Measurements from ENCODE around the gene SERPINB8. TPM values are rescaled to one million over a fixed set of nuclear protein-coding genes. Genes with fewer than 3 reads are reported as not detected.

Gene SERPINB8
- total RNA-seq, 1 donor from 2014 or later: 4.0 TPM

DNA sequence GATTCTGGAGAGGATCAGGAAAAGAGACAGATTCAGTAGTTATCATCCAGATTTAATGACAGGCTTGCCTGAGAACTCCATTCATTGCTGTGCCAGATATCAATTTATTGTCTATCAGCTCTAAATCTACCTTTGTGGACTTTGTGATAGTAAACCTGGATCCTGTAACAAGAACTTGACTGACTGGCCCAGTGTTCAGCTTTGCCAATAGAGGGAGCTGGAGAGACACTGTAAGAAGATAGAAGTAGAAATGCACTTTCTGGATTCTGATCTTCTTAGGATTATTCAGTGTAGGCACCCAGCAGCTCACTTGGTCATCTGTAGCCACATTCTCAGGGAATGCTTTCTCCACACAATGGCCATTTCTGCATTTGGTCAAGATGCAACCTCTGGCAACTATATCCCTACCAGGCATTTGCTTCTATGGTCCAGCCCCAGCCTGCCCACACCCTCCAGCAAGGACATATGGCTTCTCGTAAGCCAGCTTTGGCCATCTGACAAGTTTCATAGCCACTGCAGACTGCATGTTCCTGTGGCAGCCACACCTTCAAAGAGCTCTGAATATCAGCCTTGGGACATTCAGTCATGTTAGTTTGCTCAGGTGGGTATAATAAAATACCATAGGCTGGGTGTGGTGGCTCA is 6.1 kb upstream of the SERPINB8 start:
- ATAC-seq: peak; percentile 91
- DNase-seq (ENCODE audit: low spot score): peak; percentile 64

DNA sequence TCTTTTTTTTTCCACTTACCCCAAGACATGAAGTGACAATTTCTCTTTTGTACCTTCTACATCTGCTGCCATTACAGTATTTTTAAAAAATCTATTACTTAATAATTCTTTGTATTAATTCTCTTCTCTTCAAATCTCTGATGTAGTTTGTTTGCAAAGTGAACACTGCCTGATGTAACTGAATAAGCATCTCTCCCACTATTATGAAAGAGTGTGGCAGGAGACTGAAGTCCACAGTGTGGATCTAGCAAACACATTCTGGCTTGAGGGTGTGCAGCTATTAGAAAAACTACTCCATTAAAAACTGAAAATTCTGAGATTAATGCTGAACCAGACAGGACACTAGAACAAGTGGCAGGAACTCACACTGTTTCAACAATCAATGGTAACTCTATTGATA is 5.0 kb upstream of the SERPINB8 start:
- ATAC-seq (peak; percentile 75), DNase-seq (ENCODE audit: low spot score) (no peak)

DNA sequence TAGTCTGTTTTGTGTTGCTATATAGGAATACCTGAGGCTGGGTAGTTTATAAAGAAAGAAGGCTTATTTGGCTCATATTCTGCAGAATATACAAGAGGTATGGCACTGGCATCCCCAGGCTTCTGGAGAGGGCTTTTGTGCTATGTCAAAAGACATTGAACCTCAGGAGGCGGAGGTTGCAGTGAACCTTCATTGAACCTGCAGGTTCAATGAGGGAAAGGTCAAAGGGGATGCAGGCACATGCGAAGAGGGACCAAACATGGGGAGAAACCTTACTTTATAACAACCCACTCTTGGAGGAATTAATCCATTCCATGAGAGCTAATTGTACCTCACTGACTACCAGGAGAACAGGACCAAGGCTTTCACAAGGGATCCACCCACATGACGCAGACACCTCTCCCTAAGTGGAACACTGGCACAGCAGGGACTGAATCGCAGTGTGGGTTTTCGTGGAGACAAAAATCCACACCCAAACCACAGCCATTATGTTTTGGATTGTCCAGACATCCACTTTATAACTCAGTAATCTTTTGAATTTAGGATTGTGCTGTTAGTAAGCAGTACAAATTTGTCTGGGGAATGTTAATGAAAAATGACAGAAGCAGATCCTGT is 4.1 kb upstream of the SERPINB8 start:
- no peak for DNase-seq (ENCODE audit: low spot score)
- ATAC-seq: no peak

DNA sequence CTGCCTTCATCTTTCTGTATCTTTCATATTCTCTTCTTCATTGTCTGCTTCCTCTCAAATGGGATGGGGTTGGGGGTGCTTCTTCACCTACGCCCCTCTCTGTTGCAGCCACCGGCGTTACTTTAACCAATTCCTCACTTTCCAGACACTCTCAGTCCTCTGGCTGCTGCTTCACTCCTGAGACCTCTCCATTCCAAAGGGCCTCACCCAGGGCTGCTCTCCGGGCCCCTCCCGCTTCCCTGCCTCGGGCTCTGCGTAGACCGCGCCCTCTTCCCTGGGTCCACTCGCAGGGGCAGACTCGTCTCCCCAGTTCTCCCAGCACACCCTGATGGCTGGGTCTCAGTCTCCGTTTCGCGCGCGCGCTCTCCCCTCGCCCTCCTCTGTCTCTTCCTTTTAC is 926 bp downstream of the SERPINB8 start:
- ATAC-seq: peak; percentile 7
- DNase-seq (ENCODE audit: low spot score): no peak

DNA sequence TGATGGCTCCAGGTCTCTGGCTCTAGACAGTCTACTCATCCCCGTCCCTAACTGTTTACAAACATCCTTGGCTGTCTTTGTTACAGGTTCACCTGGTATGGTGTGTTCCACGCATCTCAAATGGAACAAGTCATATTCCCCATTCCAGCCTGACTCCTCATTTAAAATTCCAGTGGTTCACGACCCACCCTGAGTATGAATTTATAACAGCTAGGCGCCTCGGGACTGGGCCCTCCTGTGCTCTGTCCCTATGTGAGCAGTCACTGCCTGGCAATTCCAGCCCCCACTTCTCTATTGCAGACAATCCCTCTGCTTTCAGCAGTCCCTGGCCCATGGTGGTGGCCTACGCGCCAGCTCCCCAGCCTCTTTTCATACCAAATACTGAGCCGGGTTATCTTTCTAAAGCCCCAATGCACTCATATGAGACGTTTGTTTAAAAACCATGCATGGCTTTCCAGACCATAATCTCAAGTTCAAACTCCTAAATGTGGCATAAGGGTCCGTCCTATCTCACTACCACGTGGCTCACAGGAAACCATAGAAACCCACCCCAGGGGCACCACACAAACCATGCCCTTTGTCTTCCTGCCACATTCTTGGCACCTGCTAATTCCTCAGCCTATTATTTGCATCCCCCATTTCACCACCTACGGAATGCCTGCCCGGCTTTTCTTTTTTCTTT is 1.6 kb downstream of the SERPINB8 start:
- DNase-seq (ENCODE audit: low spot score): no peak
- no peak for ATAC-seq

DNA sequence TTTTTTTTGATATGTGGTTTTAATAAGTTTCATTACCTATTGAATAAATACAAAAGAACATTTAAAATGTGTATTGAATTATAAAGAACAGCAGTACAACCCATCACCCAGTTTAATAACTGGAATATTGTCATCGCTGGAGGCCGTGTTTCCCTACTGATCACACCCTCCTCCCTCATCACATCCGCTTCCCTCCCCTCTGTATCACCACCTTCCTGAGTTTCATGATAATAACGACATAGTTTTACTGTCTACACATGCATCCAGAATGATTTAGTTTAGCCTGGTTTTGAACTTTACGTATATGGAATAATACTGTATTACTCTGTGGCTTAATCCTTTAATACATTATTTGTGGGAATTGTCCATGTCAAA is 2.1 kb downstream of the SERPINB8 start:
- ATAC-seq (no peak), DNase-seq (ENCODE audit: low spot score) (no peak)

DNA sequence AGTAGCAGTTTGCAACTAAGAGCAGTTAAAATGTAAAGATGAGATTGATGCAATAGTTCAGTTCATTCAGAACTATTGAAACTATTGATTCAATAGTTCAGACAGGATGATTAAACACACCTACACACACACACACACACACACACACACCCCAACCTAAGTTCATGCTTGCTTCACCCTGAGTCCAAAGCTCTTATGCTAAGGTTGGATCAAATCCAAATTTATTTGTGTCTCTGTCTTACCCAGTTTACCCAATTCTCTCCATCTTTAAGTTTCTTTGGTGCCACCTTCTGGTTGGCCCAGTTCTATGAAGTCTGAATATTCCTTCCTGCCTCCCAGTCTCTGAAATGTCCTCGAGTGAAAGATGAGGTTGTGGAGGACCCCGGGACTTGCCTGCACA is 5.1 kb downstream of the SERPINB8 start:
- peak; percentile 34 for ATAC-seq
- DNase-seq (ENCODE audit: low spot score): peak; percentile 61

DNA sequence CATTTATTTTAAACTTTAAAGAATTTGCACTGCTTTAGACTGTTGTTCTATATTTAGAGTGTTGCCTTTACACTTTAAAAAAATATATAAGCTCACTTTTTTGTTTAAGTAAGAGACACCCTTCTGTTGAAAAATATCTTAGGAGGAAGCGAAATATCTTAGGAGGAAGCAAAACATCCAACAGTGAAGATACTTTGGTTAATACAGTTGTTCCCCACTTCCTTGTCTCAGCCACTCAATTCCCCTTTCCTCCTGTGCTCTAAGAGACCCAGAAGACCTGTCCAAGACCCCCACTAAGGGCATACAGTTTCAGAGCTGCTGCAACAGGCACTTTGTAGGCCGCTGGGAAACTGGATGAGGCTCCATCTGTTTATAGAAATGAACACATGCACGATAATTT is 5.7 kb downstream of the SERPINB8 start:
- ATAC-seq (no peak), DNase-seq (ENCODE audit: low spot score) (no peak)

DNA sequence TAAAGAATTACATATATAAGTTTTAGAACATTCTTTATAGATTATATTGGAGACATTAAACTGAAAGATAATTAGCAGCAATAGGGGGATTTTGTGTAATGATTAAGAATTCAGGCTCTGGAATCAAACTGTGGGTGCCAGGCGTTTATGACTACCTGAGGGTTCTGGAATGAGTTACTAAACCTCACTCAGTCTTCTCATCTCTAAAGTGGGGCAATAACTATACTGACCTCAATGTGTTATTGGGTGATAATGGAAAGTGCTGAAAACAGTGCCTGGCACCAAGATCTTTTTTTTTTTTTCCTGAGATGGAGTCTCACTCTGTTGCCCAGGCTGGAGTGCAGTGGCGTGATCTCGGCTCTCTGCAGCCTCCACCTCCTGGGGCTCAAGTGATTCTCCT is 7.2 kb downstream of the SERPINB8 start:
- no peak for DNase-seq (ENCODE audit: low spot score)
- no peak for ATAC-seq

DNA sequence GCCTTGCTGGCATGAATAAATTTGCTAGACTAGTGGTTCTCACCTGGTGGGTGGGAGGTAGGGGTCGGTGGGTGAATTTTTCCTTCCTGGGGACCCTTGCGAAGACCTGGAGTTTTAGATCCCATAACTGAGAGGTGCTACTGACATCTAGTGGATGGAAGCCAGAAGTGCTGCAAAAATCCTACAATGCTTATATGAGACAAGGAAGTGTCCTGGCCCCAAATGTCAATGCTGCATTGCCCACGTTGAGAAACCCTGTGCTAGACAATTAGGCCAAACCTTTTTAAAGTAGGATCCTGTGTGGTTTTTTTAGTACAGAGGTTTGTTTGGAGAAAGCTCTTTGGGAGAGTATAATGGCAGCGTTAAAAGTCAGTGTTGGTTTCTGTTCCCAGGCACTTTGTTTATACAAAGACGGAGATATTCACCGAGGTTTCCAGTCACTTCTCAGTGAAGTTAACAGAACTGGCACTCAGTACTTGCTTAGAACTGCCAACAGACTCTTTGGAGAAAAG is 9.6 kb downstream of the SERPINB8 start:
- ATAC-seq: peak; percentile 87

DNA sequence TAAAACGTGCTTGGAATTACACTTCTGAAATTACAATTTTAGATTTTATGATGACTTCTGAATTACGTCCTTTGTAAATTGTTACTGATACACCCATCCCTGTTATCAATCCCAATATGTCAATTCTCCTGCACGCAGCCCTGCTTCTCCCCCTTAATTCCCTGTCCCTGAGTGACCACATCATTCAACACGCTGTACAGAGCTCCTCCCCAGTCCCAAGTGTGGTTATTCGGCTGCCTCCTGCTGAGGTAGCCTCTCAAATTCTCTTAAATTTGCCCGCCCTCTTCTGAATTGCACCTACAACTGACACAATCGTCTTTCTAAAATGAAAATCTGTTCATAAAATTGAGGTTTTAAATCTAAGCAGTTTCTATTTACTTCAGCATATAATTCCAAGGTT is 10.1 kb downstream of the SERPINB8 start:
- DNase-seq (ENCODE audit: low spot score) (no peak), ATAC-seq (peak; percentile 54)

More for the DNA sequence above, 9.6 kb downstream of the SERPINB8 start:
- DNase-seq (ENCODE audit: low spot score): no peak

DNA sequence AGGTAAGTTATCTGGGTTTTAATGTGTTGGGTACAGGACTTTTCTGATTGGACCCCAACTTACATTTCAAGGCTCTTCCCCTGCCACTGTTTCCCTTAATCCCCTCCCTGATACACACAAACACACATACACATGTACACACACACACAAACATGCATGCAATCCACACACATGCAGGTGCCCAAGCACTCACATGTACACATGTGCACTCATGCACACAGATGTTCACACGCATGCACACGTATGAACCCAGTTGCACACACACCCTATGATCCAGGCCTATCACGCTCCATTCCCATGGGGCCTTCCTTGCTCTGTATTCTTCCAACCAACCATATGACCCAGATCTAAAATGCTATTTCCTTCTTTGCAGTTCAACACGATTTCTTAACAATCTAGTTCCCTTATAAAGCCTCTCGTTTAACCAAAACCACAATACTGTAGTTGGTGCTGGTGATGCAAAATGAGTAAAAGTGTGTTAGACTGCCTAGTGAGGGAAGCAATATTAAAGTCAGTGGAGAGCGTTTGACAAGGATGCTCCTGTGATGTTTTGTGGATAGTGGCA is 11.1 kb downstream of the SERPINB8 start:
- DNase-seq (ENCODE audit: low spot score) (no peak), ATAC-seq (no peak)

DNA sequence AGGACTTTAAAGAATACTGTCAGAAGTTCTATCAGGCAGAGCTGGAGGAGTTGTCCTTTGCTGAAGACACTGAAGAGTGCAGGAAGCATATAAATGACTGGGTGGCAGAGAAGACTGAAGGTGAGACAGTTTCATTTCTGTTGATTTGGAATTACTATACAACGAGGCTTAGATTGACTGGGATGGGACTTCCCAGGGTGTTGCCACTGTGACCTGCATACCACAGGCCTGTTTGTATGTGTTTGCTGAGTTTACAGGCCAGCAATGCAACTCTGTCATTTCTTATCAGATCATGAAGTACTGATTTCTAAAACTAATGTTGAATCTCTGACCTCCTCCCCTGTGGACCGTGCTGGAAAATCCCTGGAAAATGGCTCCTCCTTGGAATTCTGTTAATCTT is 11.8 kb downstream of the SERPINB8 start:
- ATAC-seq (no peak), DNase-seq (ENCODE audit: low spot score) (no peak)

DNA sequence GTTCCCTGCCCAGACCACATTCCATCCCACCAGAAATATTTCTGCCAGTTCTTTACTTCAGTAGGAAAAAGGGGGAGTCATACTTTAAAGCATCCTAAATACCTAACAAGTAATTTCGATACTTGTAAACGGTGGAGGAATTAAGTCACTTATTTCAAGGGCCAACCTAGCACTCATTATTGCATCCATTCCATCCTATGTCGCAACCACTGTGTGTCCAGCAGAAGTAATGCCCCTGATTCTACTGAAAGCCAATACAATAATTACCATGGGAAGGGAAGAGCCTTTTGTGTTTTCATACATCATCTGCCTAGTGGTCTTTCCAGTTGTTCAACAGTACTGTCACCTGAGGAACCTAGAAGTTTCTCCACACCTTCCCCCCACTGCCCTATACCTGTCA is 12.5 kb downstream of the SERPINB8 start:
- DNase-seq (ENCODE audit: low spot score): no peak
- ATAC-seq: no peak

DNA sequence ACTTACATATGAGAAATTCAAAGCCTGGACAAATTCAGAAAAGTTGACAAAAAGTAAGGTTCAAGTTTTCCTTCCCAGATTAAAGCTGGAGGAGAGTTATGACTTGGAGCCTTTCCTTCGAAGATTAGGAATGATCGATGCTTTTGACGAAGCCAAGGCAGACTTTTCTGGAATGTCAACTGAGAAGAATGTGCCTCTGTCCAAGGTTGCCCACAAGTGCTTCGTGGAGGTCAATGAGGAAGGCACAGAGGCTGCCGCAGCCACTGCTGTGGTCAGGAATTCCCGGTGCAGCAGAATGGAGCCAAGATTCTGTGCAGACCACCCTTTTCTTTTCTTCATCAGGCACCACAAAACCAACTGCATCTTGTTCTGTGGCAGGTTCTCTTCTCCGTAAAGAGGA is 17.0 kb downstream of the SERPINB8 start:
- no peak for ATAC-seq

DNA sequence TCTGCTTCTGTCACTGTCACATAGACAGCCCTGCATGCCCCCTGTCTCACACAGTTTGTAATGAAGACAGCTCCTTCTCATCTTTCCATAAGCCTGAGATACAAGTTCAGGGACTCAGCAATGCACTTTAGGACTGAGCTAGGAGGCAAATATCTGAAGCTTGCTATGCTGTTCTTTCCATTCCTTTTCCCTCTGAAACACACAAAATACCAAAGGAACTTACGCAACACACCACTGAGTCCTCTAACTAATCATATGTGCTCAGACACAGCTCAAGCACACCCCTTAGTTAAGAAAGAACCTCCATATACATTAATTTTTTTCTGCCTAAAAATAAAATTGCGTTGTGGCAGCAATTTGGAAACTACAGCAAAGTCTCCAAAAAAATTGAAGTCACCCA is 17.9 kb downstream of the SERPINB8 start:
- ATAC-seq (no peak), DNase-seq (ENCODE audit: low spot score) (no peak)

More for the DNA sequence above, 17.0 kb downstream of the SERPINB8 start:
- DNase-seq (ENCODE audit: low spot score): no peak

DNA sequence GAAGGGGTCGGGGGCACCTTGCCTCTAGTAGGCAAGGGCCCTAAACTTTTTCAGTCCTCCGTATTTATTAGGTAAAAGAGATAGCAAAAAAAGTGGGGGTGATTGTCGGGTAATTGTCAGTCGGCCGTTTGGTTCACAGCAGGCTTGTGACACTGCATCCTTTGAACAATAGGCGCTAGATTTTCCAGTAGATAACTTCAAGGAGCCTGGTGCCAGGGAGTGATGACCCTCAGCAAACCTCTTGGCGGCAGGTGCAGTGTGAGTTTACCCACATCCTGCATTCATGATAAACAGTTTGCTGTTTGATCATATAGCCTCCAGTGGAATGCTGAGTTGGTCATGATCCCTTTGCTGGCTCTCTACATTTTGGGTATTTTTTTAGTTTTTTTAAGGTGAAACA is 22.9 kb downstream of the SERPINB8 start:
- ATAC-seq (no peak), DNase-seq (ENCODE audit: low spot score) (no peak)

DNA sequence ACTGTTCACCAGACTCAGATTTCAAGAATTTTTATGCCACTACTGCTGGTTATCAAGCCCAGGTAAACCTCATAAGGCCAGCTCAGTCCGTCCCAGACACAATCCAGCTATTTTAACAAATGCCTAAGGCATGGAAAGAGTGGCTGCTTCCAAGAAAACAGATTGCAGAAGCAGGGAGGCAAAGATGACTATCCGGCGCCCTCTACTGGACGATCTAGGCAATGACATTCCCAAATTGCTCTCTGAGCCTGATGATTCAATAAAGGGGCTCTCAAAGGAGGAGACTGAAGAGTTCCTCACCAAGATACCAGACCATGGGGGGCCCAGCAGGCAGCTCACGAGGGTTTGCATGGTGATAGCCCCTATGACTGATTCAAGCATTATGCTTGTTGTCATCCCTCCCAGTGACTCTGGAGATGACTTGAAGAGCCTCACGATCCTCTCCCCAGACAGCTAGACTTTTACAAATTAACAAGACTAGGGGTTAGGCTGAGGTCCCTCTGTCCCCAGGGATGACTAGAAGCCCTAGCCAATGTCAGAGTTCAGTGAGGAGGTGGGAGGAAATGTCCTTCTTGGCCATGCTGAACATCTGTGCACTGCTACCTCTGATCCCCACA is 25.0 kb downstream of the SERPINB8 start:
- ATAC-seq: peak; percentile 94
- DNase-seq (ENCODE audit: low spot score): no peak

DNA sequence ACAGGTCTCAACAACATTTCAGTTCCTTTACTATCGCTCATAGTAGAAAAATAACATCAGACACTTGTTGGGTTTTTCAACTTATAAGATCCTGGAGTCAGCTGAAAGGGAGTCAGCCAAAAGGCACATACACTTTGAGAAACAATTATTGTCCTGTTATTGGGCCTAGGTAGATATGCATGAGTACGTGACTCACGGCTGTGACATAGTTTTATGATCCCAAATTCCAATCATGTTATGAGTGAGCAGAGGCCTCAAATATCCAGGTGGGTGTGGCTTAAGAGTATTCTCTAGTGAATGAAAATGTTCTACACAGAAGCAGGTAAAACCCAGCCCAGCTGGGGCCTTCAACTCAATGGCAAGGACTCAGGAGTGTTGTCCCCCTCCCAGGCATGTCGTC is 27.2 kb downstream of the SERPINB8 start:
- no peak for DNase-seq (ENCODE audit: low spot score)
- ATAC-seq: no peak

DNA sequence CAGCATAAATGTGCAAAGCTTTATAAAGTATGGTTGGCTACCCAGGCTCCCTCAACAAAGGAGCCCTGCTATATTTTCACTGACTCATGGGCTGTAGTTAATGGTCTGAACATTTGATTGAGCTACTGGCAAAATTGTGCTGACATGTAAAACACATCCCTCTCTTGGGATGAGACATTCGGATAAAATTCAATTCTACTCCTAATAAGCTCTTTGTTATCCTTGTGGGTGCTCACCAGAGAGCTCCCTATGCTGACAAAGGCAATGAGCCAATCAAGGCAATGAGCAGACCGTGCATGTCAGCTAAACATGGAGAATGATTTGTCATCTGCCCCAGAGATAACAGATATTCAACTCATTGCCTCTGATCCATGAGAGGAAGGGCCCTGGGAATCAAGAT is 27.7 kb downstream of the SERPINB8 start:
- ATAC-seq: no peak

DNA sequence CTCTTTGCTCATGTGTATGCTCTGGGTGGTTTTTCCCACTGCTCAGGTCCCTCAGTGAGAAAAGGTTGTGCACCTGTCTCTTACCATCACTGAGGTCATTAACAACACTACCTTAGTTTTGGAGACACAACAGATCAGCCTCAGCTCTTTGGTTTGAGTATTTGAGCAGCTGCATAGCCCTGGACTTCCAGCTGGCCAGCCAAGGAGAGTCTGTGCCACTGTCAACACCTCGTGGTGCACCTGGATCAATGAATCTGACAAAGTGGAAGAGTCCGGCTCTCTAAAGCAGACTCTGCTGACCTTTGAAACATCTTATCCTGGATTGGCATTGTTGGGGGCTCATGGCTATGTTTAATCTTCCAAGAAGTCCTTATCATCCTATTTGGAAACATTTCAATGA is 30.0 kb downstream of the SERPINB8 start:
- no peak for DNase-seq (ENCODE audit: low spot score)
- no peak for ATAC-seq

More for the DNA sequence above, 27.7 kb downstream of the SERPINB8 start:
- no peak for DNase-seq (ENCODE audit: low spot score)

Measured in left lobe of liver (tissue), 2 donors.